Uterus (tissue), 4 donors: ENCODE data around the gene CPED1. TPM values are rescaled to one million over a fixed set of nuclear protein-coding genes. Genes with fewer than 3 reads are reported as not detected.

ENCODE experiments used
- DNase-seq, 2 donors: peaks; one replicate each; pipeline ENCODE4 v3.0.0-alpha.2; 2019 to 2020
- H3K27ac ChIP-seq, 2 donors: fragments of 200-600 bp; sonication (generic); 1 replicate in 1 of 2; 2 replicates in 1 of 2; pipeline ENCODE4 v1.5.1; 2016 to 2018
- H3K27me3 ChIP-seq, 2 donors: fragments of 200-600 bp; sonication (generic); one replicate each; pipeline ENCODE4 v1.5.1; 2018 to 2019; ENCODE audit warnings: control low read depth in 1 of 2
- H3K36me3 ChIP-seq, 2 donors: fragments of 200-600 bp; sonication (generic); one replicate each; pipeline ENCODE4 v1.5.1; 2019; ENCODE audit warnings: control low read depth in 1 of 2
- H3K4me1 ChIP-seq, 2 donors: fragments of 200-600 bp; sonication (generic); one replicate each; pipeline ENCODE4 v1.5.1; 2018 to 2019; ENCODE audit warnings: control low read depth in 1 of 2
- H3K4me3 ChIP-seq, 2 donors: fragments of 200-600 bp; sonication (generic); 1 replicate in 1 of 2; 2 replicates in 1 of 2; pipeline ENCODE4 v1.5.1; 2018 to 2019; ENCODE audit warnings: mild to moderate bottlenecking in 1 of 2
- H3K9me3 ChIP-seq, 2 donors: fragments of 200-600 bp; sonication (generic); one replicate each; pipeline ENCODE4 v1.5.1; 2019; ENCODE audit warnings: control low read depth in 1 of 2
- POLR2A ChIP-seq, 2 donors: fragments of 450-650 bp; IDR thresholded peaks; one replicate each; pipeline ENCODE4 v1.6.1; 2016; ENCODE audit warnings: antibody characterized with exemption in 2 of 2, mild to moderate bottlenecking in 1 of 2, moderate library complexity in 1 of 2
- intact Hi-C: fragments of 100-400 bp; cut with DNase I; formaldehyde crosslinking; loops from one replicate; pipeline ENCODE4 v1.15.1; 2023; ENCODE audit warnings: low total_unique reads
- total RNA-seq, 4 donors: library from RNA; depleted of rRNA in 3 of 4; stranded (reverse); fragments of >200 nt in 3 of 4; gene quantifications; one replicate each; pipeline versions ENCODE4 v1.1.0 to v1.2.4, GENCODE V29; 2014 to 2023
- TF ChIP-seq, protein P1 (sequence below), 4 experiments: fragments of 200-600 bp in 2 of 4; fragments of 450-650 bp in 2 of 4; sonication (generic) in 2 of 4; IDR thresholded peaks; one replicate each; pipeline ENCODE4 v1.5.1; 2016 to 2019; ENCODE audit warnings: antibody characterized with exemption in 4 of 4, mild to moderate bottlenecking in 2 of 4, moderate library complexity in 1 of 4
- donor health status: DM: yes; HTN: yes; CAD: no.

Gene CPED1
- total RNA-seq, 4 donors from 2014 or later: 47.4 to 194 (median 59.2) TPM

DNA sequence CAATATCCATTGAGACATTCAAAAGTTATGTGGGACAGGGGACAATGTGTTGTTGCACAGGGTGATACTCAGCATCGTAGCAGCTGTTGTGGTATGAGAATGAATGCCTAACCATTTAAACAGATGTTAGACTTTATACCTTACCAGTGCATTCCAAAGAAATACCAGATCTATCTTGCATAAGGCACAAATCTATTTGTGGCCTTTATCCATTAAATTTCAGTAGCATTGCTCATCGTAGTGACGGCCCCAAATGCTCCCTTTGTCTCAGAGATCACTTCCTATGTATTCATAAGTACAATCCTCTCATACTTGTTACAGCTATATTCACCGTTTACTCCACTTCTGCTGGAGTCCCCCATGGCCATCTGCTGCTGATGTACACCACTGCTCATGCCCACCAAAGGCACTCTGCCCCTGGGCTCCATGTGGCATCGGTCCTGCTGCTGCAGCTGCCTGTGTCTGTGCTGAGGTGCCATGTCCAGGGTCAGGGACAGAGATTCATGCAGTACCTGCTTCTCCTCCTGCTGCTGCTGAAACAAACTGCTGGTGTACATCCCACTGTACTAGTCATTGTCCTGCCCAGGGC lies 96.3 kb downstream of the CPED1 start:
- peaks cover 0 to 10% of the 10 kb centered on the region in 2 donors for H3K4me1 ChIP-seq
- TF ChIP-seq POLR2A (IDR thresholded peaks at IDR 0.05): no peak
- TF ChIP-seq, protein P1, sequence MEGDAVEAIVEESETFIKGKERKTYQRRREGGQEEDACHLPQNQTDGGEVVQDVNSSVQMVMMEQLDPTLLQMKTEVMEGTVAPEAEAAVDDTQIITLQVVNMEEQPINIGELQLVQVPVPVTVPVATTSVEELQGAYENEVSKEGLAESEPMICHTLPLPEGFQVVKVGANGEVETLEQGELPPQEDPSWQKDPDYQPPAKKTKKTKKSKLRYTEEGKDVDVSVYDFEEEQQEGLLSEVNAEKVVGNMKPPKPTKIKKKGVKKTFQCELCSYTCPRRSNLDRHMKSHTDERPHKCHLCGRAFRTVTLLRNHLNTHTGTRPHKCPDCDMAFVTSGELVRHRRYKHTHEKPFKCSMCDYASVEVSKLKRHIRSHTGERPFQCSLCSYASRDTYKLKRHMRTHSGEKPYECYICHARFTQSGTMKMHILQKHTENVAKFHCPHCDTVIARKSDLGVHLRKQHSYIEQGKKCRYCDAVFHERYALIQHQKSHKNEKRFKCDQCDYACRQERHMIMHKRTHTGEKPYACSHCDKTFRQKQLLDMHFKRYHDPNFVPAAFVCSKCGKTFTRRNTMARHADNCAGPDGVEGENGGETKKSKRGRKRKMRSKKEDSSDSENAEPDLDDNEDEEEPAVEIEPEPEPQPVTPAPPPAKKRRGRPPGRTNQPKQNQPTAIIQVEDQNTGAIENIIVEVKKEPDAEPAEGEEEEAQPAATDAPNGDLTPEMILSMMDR (IDR thresholded peaks at IDR 0.05): no peak

GRCh38 chr7:121085922-121086321 lies 97.4 kb downstream of the CPED1 start:
- Histone ChIP-seq H3K9me3 (no peaks in the 10 kb centered on the region), H3K4me1 (peaks cover 0 to 10% of the 10 kb centered on the region in 2 donors), H3K27ac (peak overlapping the region; percentile 46 to 70), H3K36me3 (no peaks in the 10 kb centered on the region), H3K4me3 (no peak overlapping the region), H3K27me3 (no peaks in the 10 kb centered on the region)
- intact Hi-C loops: no loop called here
- TF ChIP-seq, protein P1 (IDR thresholded peaks at IDR 0.05): no peak
- no peak for TF ChIP-seq POLR2A (IDR thresholded peaks at IDR 0.05)
- no peak for DNase-seq

More for the DNA sequence above, 96.3 kb downstream of the CPED1 start:
- DNase-seq: no peak
- Histone ChIP-seq H3K27ac (peak overlapping the region; percentile 46 to 70), H3K27me3 (no peaks in the 10 kb centered on the region), H3K4me3 (peak overlapping the region in 1 of 2 donors; percentile 18), H3K9me3 (no peaks in the 10 kb centered on the region), H3K36me3 (no peaks in the 10 kb centered on the region)
- intact Hi-C loops: loop anchor here (5.0 kb wide), 1 partner anchor 98 kb away; the partner anchor contains the start of gene CPED1

GRCh38 chr7:121088870-121089269 lies 100.4 kb downstream of the CPED1 start:
- H3K27me3 ChIP-seq: no peaks in the 10 kb centered on the region
- TF ChIP-seq, protein P1 (IDR thresholded peaks at IDR 0.05): no peak
- no peak for TF ChIP-seq POLR2A (IDR thresholded peaks at IDR 0.05)
- intact Hi-C loops: no loop called here
- no peak overlapping the region for H3K4me3 ChIP-seq
- H3K4me1 ChIP-seq: peaks cover 0 to 4% of the 10 kb centered on the region in 2 donors
- no peaks in the 10 kb centered on the region for H3K9me3 ChIP-seq
- H3K36me3 ChIP-seq: no peaks in the 10 kb centered on the region
- no peak for DNase-seq
- no peak overlapping the region for H3K27ac ChIP-seq

GRCh38 chr7:121094829-121095228 lies 106.3 kb downstream of the CPED1 start:
- H3K4me1 ChIP-seq: no peaks in the 10 kb centered on the region
- H3K36me3 ChIP-seq: no peaks in the 10 kb centered on the region
- H3K9me3 ChIP-seq: no peaks in the 10 kb centered on the region
- no peaks in the 10 kb centered on the region for H3K27me3 ChIP-seq
- intact Hi-C loops: no loop called here
- H3K4me3 ChIP-seq: no peak overlapping the region
- no peak for DNase-seq
- TF ChIP-seq POLR2A (IDR thresholded peaks at IDR 0.05): no peak
- TF ChIP-seq, protein P1 (IDR thresholded peaks at IDR 0.05): no peak
- H3K27ac ChIP-seq: no peak overlapping the region

- Histone ChIP-seq H3K36me3 (no peaks in the 10 kb centered on the region), H3K27me3 (no peaks in the 10 kb centered on the region), H3K27ac (no peak overlapping the region), H3K4me1 (no peaks in the 10 kb centered on the region), H3K4me3 (no peak overlapping the region), H3K9me3 (no peaks in the 10 kb centered on the region)
- DNase-seq: no peak
- TF ChIP-seq, protein P1 (IDR thresholded peaks at IDR 0.05): no peak
- TF ChIP-seq POLR2A (IDR thresholded peaks at IDR 0.05): no peak
- intact Hi-C loops: no loop called here
Measured at GRCh38 chr7:121097577-121097976, 109.1 kb downstream of the CPED1 start.
